A549 (cell line): ENCODE data around the gene PTPRK. TPM values are rescaled to one million over a fixed set of nuclear protein-coding genes. Genes with fewer than 3 reads are reported as not detected.

ENCODE experiments used
- ATAC-seq, 2 experiments: fragments of 200-7000 bp in 1 of 2; fragments of >200 bp in 1 of 2; cut with Nextera tagmentation in 1 of 2; cut with Tn5 transposase in 1 of 2; 3 replicates each; pipeline versions ENCODE4 v1.8.0 to v1.9.1; 2018 to 2020; ENCODE audit warnings: mild to moderate bottlenecking in 1 of 2, moderate library complexity in 1 of 2
- CTCF ChIA-PET: fragments of 300-600 bp; sonication (Branson Sonifier 250); formaldehyde crosslinking; extraction: SDS; loops from one replicate; lab custom pipeline; 2021; ENCODE audit warnings: antibody characterized with exemption, inconsistent platforms; lab: Yijun Ruan, JAX
- POLR2A ChIA-PET: fragments of 350-600 bp; formaldehyde crosslinking; extraction: SDS; loops from one replicate; lab custom pipeline; 2021; ENCODE audit warnings: antibody characterized with exemption, inconsistent platforms; lab: Yijun Ruan, JAX
- DNase-seq, 2 experiments: peaks; one replicate each; pipeline versions ENCODE4 v3.0.0 to v3.0.0-alpha.2; 2011 to 2016; ENCODE audit warnings: low read depth in 1 of 2, low spot score in 1 of 2
- FAIRE-seq: peaks from 2 replicates; lab custom pipeline; 2011; peaks lifted over from hg19 to GRCh38; lab: Jason Lieb, UNC
- H3K27ac ChIP-seq, 2 experiments: fragments of >200 bp; sonication (Bioruptor Twin); formaldehyde crosslinking; 3 replicates each; pipeline ENCODE4 v1.5.1; 2016 to 2017
- H3K4me1 ChIP-seq: fragments of >200 bp; sonication (Bioruptor Twin); formaldehyde crosslinking; 3 replicates; pipeline ENCODE4 v1.6.1; 2016
- H3K4me2 ChIP-seq: fragments of >200 bp; sonication (Bioruptor Twin); formaldehyde crosslinking; 3 replicates; pipeline ENCODE4 v1.6.1; 2016
- H3K4me3 ChIP-seq: fragments of >200 bp; sonication (Bioruptor Twin); formaldehyde crosslinking; 3 replicates; pipeline ENCODE4 v1.5.1; 2016
- H3K9me3 ChIP-seq: fragments of >200 bp; sonication (Bioruptor Twin); formaldehyde crosslinking; 3 replicates; pipeline ENCODE4 v1.6.1; 2016
- BCL3 ChIP-seq: fragments of >200 bp; sonication (Bioruptor Twin); formaldehyde crosslinking; IDR thresholded peaks from 3 replicates; pipeline ENCODE4 v1.6.1; 2016
- CBX2 ChIP-seq: fragments of 200-600 bp; sonication (generic); IDR thresholded peaks from 2 replicates; pipeline ENCODE4 v1.6.1; 2016; ENCODE audit warnings: low read depth, mild to moderate bottlenecking, borderline replicate concordance
- CBX8 ChIP-seq: fragments of 200-600 bp; sonication (generic); IDR thresholded peaks from 2 replicates; pipeline ENCODE4 v1.6.1; 2016
- CHD4 ChIP-seq: fragments of 200-600 bp; sonication (generic); IDR thresholded peaks from 2 replicates; pipeline ENCODE4 v1.6.1; 2016; ENCODE audit warnings: antibody characterized with exemption, mild to moderate bottlenecking, borderline replicate concordance
- FOSB ChIP-seq: fragments of 250-450 bp; sonication (Bioruptor Pico); IDR thresholded peaks from 2 replicates; pipeline ENCODE4 v1.5.0; 2020; ENCODE audit warnings: mild to moderate bottlenecking, moderate library complexity
- GATA3 ChIP-seq: IDR thresholded peaks from 2 replicates; pipeline ENCODE4 v1.6.1; 2012; ENCODE audit warnings: borderline replicate concordance
- HOXB5 ChIP-seq: fragments of 250-450 bp; sonication (Bioruptor Pico); IDR thresholded peaks from 2 replicates; pipeline ENCODE4 v1.5.0; 2020; ENCODE audit warnings: mild to moderate bottlenecking, moderate library complexity
- JUNB ChIP-seq: fragments of >200 bp; sonication (Bioruptor Twin); formaldehyde crosslinking; IDR thresholded peaks from 2 replicates; pipeline ENCODE4 v1.6.1; 2016
- KDM1A ChIP-seq: fragments of 200-600 bp; sonication (generic); IDR thresholded peaks from 2 replicates; pipeline ENCODE4 v1.6.1; 2016; ENCODE audit warnings: low read depth, mild to moderate bottlenecking
- MAFK ChIP-seq: fragments of 450-650 bp; IDR thresholded peaks from 2 replicates; pipeline ENCODE4 v1.6.1; 2014; ENCODE audit not compliant: partially characterized antibody
- MYC ChIP-seq: IDR thresholded peaks from 2 replicates; pipeline ENCODE4 v1.6.1; 2012; ENCODE audit warnings: mild to moderate bottlenecking, inconsistent platforms, low read length, improper control_type of control experiment, borderline replicate concordance
- NFE2L2 ChIP-seq: fragments of 150-350 bp; conservative IDR thresholded peaks from 2 replicates; pipeline ENCODE4 v1.6.1; 2014; ENCODE audit warnings: low read length
- NR3C1 ChIP-seq: fragments of >200 bp; sonication (Bioruptor Twin); formaldehyde crosslinking; IDR thresholded peaks from 3 replicates; pipeline ENCODE4 v1.6.1; 2017
- POLR2A ChIP-seq: IDR thresholded peaks from 2 replicates; pipeline ENCODE4 v1.6.1; 2012; ENCODE audit warnings: mild to moderate bottlenecking, low read length
- RAD21 ChIP-seq, 2 experiments: fragments of >200 bp in 1 of 2; sonication (Bioruptor Twin) in 1 of 2; formaldehyde crosslinking in 1 of 2; IDR thresholded peaks in 1 of 2; conservative IDR thresholded peaks in 1 of 2; 2 replicates in 1 of 2; 3 replicates in 1 of 2; pipeline ENCODE4 v1.6.1; 2012 to 2018; ENCODE audit warnings: inconsistent platforms in 1 of 2
- RCOR1 ChIP-seq: fragments of 150-350 bp; IDR thresholded peaks from 2 replicates; pipeline ENCODE4 v1.6.1; 2014; ENCODE audit warnings: antibody characterized with exemption, low read length, low read depth
- RFX5 ChIP-seq: fragments of 450-650 bp; IDR thresholded peaks from 2 replicates; pipeline ENCODE4 v1.7.1; 2014; ENCODE audit warnings: antibody characterized with exemption, mild to moderate bottlenecking, moderate library complexity
- RNF2 ChIP-seq: fragments of 200-600 bp; sonication (generic); IDR thresholded peaks from 2 replicates; pipeline ENCODE4 v1.6.1; 2016; ENCODE audit warnings: low read depth, mild to moderate bottlenecking, antibody characterized with exemption, moderate library complexity, borderline replicate concordance
- SMC3 ChIP-seq: fragments of >200 bp; sonication (Bioruptor Twin); formaldehyde crosslinking; IDR thresholded peaks from 3 replicates; pipeline ENCODE4 v1.6.1; 2018; ENCODE audit warnings: inconsistent platforms
- SREBF2 ChIP-seq: fragments of 450-650 bp; IDR thresholded peaks from 2 replicates; pipeline ENCODE4 v1.6.1; 2014; ENCODE audit warnings: mild to moderate bottlenecking, moderate library complexity
- TP53 ChIP-seq: fragments of 250-450 bp; sonication (Bioruptor Pico); IDR thresholded peaks from 2 replicates; pipeline ENCODE4 v1.5.0; 2021; ENCODE audit warnings: mild to moderate bottlenecking, moderate library complexity
- USF2 ChIP-seq: fragments of 450-650 bp; IDR thresholded peaks from 2 replicates; pipeline ENCODE4 v1.6.1; 2014; ENCODE audit warnings: antibody characterized with exemption
- ZSCAN20 ChIP-seq: fragments of 250-450 bp; sonication (Bioruptor Pico); IDR thresholded peaks from 2 replicates; pipeline ENCODE4 v1.8.0; 2022; ENCODE audit warnings: mild to moderate bottlenecking, moderate library complexity
- WGBS: methylation state at CpG from one replicate; pipeline ENCODE4 v1.1.6; 2017; ENCODE audit errors: missing lambda C conversion rate; 5-methylcytosine and 5-hydroxymethylcytosine counted together
- polyA plus RNA-seq, 4 experiments: library from polyadenylated mRNA; depleted of rRNA in 3 of 4; stranded (reverse); fragments of >200 nt; fragmentation: RNase III in 1 of 4; extraction: RNeasy Plus Mini Kit Qiagen cat#74134 plus additional on column Dnase treatment in 1 of 4; gene quantifications; 2 replicates in 3 of 4; 3 replicates in 1 of 4; pipeline ENCODE4 v1.2.3, GENCODE V29; 2011 to 2017

PTPRK gene
- polyA plus RNA-seq, 2 of the 4 experiments (the other 2 are of a cell fraction): 14.4 to 16.1 TPM

GRCh38 chr6:128076843-128077242 lies 443.6 kb downstream of the PTPRK start:
- no peak overlapping the region for H3K4me3 ChIP-seq
- ATAC-seq (no peak), DNase-seq (no peak), FAIRE-seq (no peak)
- H3K27ac ChIP-seq: no peak overlapping the region
- WGBS: 100% methylated on average over 1 of the region's 1 CpG
- ChIA-PET CTCF (no interaction called here), POLR2A (no interaction called here)
- no peak overlapping the region for H3K4me2 ChIP-seq
- peak; percentile 17 for TF ChIP-seq MAFK
- no peak for TF ChIP-seq BCL3
- H3K4me1 ChIP-seq: no peaks in the 10 kb centered on the region
- H3K9me3 ChIP-seq: no peaks in the 10 kb centered on the region

GRCh38 chr6:128074567-128074966 lies 445.8 kb downstream of the PTPRK start:
- no peak overlapping the region for H3K4me2 ChIP-seq
- H3K4me1 ChIP-seq: no peaks in the 10 kb centered on the region
- ATAC-seq: no peak
- no peak for DNase-seq
- H3K9me3 ChIP-seq: no peaks in the 10 kb centered on the region
- ChIA-PET POLR2A (no interaction called here), CTCF (no interaction called here)
- no peak for FAIRE-seq
- no peak overlapping the region for H3K4me3 ChIP-seq
- WGBS: 89% methylated on average over 2 of the region's 2 CpGs
- no peak for TF ChIP-seq GATA3
- TF ChIP-seq MAFK: no peak
- no peak for TF ChIP-seq RCOR1
- TF ChIP-seq MYC: no peak
- no peak for TF ChIP-seq BCL3
- no peak for TF ChIP-seq SREBF2
- no peak for TF ChIP-seq RNF2
- TF ChIP-seq NFE2L2: no peak
- no peak for TF ChIP-seq RAD21 (conservative IDR thresholded peaks at IDR 0.05 in 1 of 2, IDR thresholded peaks at IDR 0.05 in 1 of 2)
- TF ChIP-seq HOXB5: no peak
- TF ChIP-seq ZSCAN20 (CRISPR knock-in tag): no peak
- no peak for TF ChIP-seq RFX5
- TF ChIP-seq FOSB (CRISPR knock-in tag): no peak
- TF ChIP-seq JUNB: no peak
- no peak overlapping the region for H3K27ac ChIP-seq

GRCh38 chr6:128073389-128073788 lies 447.0 kb downstream of the PTPRK start:
- WGBS: 82% methylated on average over 1 of the region's 1 CpG
- no peak overlapping the region for H3K4me3 ChIP-seq
- FAIRE-seq: no peak

More at GRCh38 chr6:128073389-128073788, 447.0 kb downstream of the PTPRK start:
- Histone ChIP-seq H3K4me2 (no peak overlapping the region), H3K9me3 (no peaks in the 10 kb centered on the region), H3K4me1 (no peaks in the 10 kb centered on the region), H3K27ac (no peak overlapping the region)
- no peak for DNase-seq
- TF ChIP-seq CBX2 (no peak), NR3C1 (no peak), SMC3 (no peak), MYC (no peak), MAFK (no peak), USF2 (no peak), JUNB (no peak), HOXB5 (no peak), CBX8 (no peak), RCOR1 (no peak), CHD4 (no peak), RAD21 (conservative IDR thresholded peaks at IDR 0.05 in 1 of 2, IDR thresholded peaks at IDR 0.05 in 1 of 2) (no peak), TP53 (CRISPR knock-in tag) (no peak), KDM1A (no peak), POLR2A (no peak)
- ATAC-seq: no peak
- ChIA-PET CTCF (no interaction called here), POLR2A (no interaction called here)
